ENCODE results near the gene SULT2B1.

The SULT2B1 gene

GRCh38 chr19:48587387-48587786 is 35.4 kb downstream of the SULT2B1 start:
- DNase-seq (ENCODE audit: low spot score): no peak
- no peak for TF ChIP-seq CTCF (IDR thresholded peaks at IDR 0.05; ENCODE audit: extremely low read depth, insufficient read depth, missing control alignments)
- in situ Hi-C loops (cut with MboI; ENCODE audit: low pct_unique_long_range_greater_than_20kb, low sequenced_read_pairs, unreplicated experiment): loop anchor here (5.0 to 10.0 kb wide), 2 partner anchors 80 to 273 kb away; no protein-coding TSS in a partner anchor

- TF ChIP-seq CTCF (IDR thresholded peaks at IDR 0.05; ENCODE audit: extremely low read depth, insufficient read depth, missing control alignments): peak; percentile 98
- in situ Hi-C loops (cut with MboI; ENCODE audit: low pct_unique_long_range_greater_than_20kb, low sequenced_read_pairs, unreplicated experiment): loop anchor here (5.0 to 10.0 kb wide), 2 partner anchors 82 to 274 kb away; no protein-coding TSS in a partner anchor
- DNase-seq (ENCODE audit: low spot score): peak; percentile 89
These were observed 36.9 kb downstream of the SULT2B1 start for GRCh38 chr19:48588670-48589401.

GRCh38 chr19:48591021-48591420 is 39.0 kb downstream of the SULT2B1 start:
- DNase-seq (ENCODE audit: low spot score): no peak
- TF ChIP-seq CTCF (IDR thresholded peaks at IDR 0.05; ENCODE audit: extremely low read depth, insufficient read depth, missing control alignments): no peak
- in situ Hi-C loops (cut with MboI; ENCODE audit: low pct_unique_long_range_greater_than_20kb, low sequenced_read_pairs, unreplicated experiment): no loop called here

- no peak for DNase-seq (ENCODE audit: low spot score)
- TF ChIP-seq CTCF (IDR thresholded peaks at IDR 0.05; ENCODE audit: extremely low read depth, insufficient read depth, missing control alignments): no peak
- in situ Hi-C loops (cut with MboI; ENCODE audit: low pct_unique_long_range_greater_than_20kb, low sequenced_read_pairs, unreplicated experiment): no loop called here
These were observed 43.2 kb downstream of the SULT2B1 start for GRCh38 chr19:48595171-48595570.

GRCh38 chr19:48595833-48596232 is 43.9 kb downstream of the SULT2B1 start:
- in situ Hi-C loops (cut with MboI; ENCODE audit: low pct_unique_long_range_greater_than_20kb, low sequenced_read_pairs, unreplicated experiment): no loop called here
- no peak for TF ChIP-seq CTCF (IDR thresholded peaks at IDR 0.05; ENCODE audit: extremely low read depth, insufficient read depth, missing control alignments)

GRCh38 chr19:48596237-48596636 is 44.3 kb downstream of the SULT2B1 start:
- no peak for TF ChIP-seq CTCF (IDR thresholded peaks at IDR 0.05; ENCODE audit: extremely low read depth, insufficient read depth, missing control alignments)
- no peak for DNase-seq (ENCODE audit: low spot score)
- in situ Hi-C loops (cut with MboI; ENCODE audit: low pct_unique_long_range_greater_than_20kb, low sequenced_read_pairs, unreplicated experiment): no loop called here

More at GRCh38 chr19:48595833-48596232, 43.9 kb downstream of the SULT2B1 start:
- no peak for DNase-seq (ENCODE audit: low spot score)

Data from GM13977 (cell line).